ENCODE measurements around the gene MYO5B.

DNA sequence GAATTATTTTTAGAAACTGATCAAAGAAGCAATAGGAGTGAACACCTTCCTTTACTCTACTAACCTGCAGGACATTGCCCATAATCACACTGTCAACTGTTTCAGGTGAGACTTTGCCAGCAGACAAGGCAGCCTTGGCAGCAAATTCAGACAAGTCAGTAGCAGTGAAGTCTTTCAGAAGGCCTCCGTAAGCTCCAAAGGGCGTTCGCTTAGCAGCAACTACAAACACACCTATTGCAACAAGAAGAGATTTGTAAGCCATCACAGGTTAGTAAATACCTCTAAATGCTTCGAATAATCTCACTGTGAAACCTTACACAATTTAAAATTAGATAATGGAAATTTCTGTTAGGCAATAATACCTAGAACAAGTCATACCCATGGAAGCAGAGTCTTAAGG, 392.3 kb downstream of the MYO5B start:
- TF ChIP-seq, protein P1, sequence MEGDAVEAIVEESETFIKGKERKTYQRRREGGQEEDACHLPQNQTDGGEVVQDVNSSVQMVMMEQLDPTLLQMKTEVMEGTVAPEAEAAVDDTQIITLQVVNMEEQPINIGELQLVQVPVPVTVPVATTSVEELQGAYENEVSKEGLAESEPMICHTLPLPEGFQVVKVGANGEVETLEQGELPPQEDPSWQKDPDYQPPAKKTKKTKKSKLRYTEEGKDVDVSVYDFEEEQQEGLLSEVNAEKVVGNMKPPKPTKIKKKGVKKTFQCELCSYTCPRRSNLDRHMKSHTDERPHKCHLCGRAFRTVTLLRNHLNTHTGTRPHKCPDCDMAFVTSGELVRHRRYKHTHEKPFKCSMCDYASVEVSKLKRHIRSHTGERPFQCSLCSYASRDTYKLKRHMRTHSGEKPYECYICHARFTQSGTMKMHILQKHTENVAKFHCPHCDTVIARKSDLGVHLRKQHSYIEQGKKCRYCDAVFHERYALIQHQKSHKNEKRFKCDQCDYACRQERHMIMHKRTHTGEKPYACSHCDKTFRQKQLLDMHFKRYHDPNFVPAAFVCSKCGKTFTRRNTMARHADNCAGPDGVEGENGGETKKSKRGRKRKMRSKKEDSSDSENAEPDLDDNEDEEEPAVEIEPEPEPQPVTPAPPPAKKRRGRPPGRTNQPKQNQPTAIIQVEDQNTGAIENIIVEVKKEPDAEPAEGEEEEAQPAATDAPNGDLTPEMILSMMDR (IDR thresholded peaks at IDR 0.05), result no peak
- no peak for TF ChIP-seq ZFX (IDR thresholded peaks at IDR 0.05; ENCODE audit: borderline replicate concordance)

Measured in 22Rv1 (cell line).